DOHH2 (cell line): ENCODE data around the gene FBXW5.

Experiments
- H3F3A ChIP-seq: fragments of 200-600 bp; sonication (generic), shearing (Covaris generic); 2 replicates; pipeline ENCODE4 v1.6.0; 2016; ENCODE audit warnings: antibody characterized with exemption, mild to moderate bottlenecking; ENCODE audit not compliant: control insufficient read depth, insufficient read depth
- H3K27ac ChIP-seq: fragments of 200-600 bp; sonication (generic); 2 replicates; pipeline ENCODE4 v1.5.1; 2014; ENCODE audit warnings: low read depth, mild to moderate bottlenecking, low read length, moderate library complexity
- H3K27me3 ChIP-seq: fragments of 200-600 bp; sonication (generic); 2 replicates; pipeline ENCODE4 v1.6.1; 2014; ENCODE audit warnings: mild to moderate bottlenecking, low read length, mixed read lengths; ENCODE audit not compliant: control insufficient read depth
- H3K36me3 ChIP-seq: fragments of 200-600 bp; sonication (generic); 2 replicates; pipeline ENCODE4 v1.6.1; 2014; ENCODE audit warnings: mild to moderate bottlenecking, low read length, moderate library complexity, mixed read lengths; ENCODE audit not compliant: control insufficient read depth
- H3K4me1 ChIP-seq: fragments of 200-600 bp; sonication (generic); 2 replicates; pipeline ENCODE4 v1.6.1; 2014; ENCODE audit warnings: mild to moderate bottlenecking, low read length, mixed read lengths; ENCODE audit not compliant: control insufficient read depth
- H3K4me2 ChIP-seq: fragments of 200-600 bp; sonication (generic); 2 replicates; pipeline ENCODE4 v1.6.0; 2014; ENCODE audit warnings: mild to moderate bottlenecking, low read length, moderate library complexity
- H3K4me3 ChIP-seq: fragments of 200-600 bp; sonication (generic); 2 replicates; pipeline ENCODE4 v1.5.1; 2014; ENCODE audit warnings: mild to moderate bottlenecking, low read length, mixed read lengths
- H3K79me2 ChIP-seq: fragments of 200-600 bp; sonication (generic); 2 replicates; pipeline ENCODE4 v1.6.1; 2014; ENCODE audit warnings: mild to moderate bottlenecking, low read length, mixed read lengths; ENCODE audit not compliant: control insufficient read depth
- H3K9me2 ChIP-seq: fragments of 200-600 bp; sonication (generic); replicated peaks from 2 replicates; pipeline ENCODE4 v1.6.1; 2014; ENCODE audit warnings: mild to moderate bottlenecking, low read length, mixed read lengths; ENCODE audit not compliant: control insufficient read depth
- H3K9me3 ChIP-seq: fragments of 200-600 bp; sonication (generic); 2 replicates; pipeline ENCODE4 v1.6.1; 2014; ENCODE audit warnings: antibody characterized with exemption, low read length, mixed read lengths; ENCODE audit not compliant: control insufficient read depth, insufficient read depth
- H4K20me1 ChIP-seq: fragments of 200-600 bp; sonication (generic); 2 replicates; pipeline ENCODE4 v1.6.0; 2014; ENCODE audit warnings: low read depth, mild to moderate bottlenecking, antibody characterized with exemption, low read length, moderate library complexity; ENCODE audit not compliant: control insufficient read depth, insufficient read depth
- EZH2phosphoT487 ChIP-seq: fragments of 200-600 bp; sonication (generic); IDR thresholded peaks from 2 replicates; pipeline ENCODE4 v1.6.1; 2017; ENCODE audit warnings: borderline replicate concordance, mild to moderate bottlenecking, antibody characterized with exemption, low read length, moderate library complexity, mixed read lengths
- TF ChIP-seq, protein P1 (sequence below): fragments of 200-600 bp; sonication (generic); IDR thresholded peaks from one replicate; pipeline ENCODE4 v1.5.1; 2014; ENCODE audit warnings: antibody characterized with exemption, mild to moderate bottlenecking, low read depth, low read length; ENCODE audit not compliant: poor library complexity, severe bottlenecking

FBXW5 gene

GRCh38 chr9:136906266-136906665 lies 38.3 kb downstream of the FBXW5 start:
- Histone ChIP-seq H3K36me3 (peaks cover 78% of the 10 kb centered on the region), H3K79me2 (peaks cover 24% of the 10 kb centered on the region), H3K9me3 (no peaks in the 10 kb centered on the region), H3K9me2 (no peaks in the 10 kb centered on the region), H3K4me3 (no peak overlapping the region), H4K20me1 (no peaks in the 10 kb centered on the region), H3K27me3 (no peaks in the 10 kb centered on the region), H3K4me1 (no peaks in the 10 kb centered on the region), H3K27ac (no peak overlapping the region), H3F3A (no peaks in the 10 kb centered on the region), H3K4me2 (no peak overlapping the region)
- TF ChIP-seq, protein P1, sequence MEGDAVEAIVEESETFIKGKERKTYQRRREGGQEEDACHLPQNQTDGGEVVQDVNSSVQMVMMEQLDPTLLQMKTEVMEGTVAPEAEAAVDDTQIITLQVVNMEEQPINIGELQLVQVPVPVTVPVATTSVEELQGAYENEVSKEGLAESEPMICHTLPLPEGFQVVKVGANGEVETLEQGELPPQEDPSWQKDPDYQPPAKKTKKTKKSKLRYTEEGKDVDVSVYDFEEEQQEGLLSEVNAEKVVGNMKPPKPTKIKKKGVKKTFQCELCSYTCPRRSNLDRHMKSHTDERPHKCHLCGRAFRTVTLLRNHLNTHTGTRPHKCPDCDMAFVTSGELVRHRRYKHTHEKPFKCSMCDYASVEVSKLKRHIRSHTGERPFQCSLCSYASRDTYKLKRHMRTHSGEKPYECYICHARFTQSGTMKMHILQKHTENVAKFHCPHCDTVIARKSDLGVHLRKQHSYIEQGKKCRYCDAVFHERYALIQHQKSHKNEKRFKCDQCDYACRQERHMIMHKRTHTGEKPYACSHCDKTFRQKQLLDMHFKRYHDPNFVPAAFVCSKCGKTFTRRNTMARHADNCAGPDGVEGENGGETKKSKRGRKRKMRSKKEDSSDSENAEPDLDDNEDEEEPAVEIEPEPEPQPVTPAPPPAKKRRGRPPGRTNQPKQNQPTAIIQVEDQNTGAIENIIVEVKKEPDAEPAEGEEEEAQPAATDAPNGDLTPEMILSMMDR, result no peak
- TF ChIP-seq EZH2phosphoT487, result no peak

- Histone ChIP-seq H3K9me2 (no peaks in the 10 kb centered on the region), H3K79me2 (peaks cover 37% of the 10 kb centered on the region), H3K4me2 (no peak overlapping the region), H3K27ac (no peak overlapping the region), H3F3A (no peaks in the 10 kb centered on the region), H3K4me1 (no peaks in the 10 kb centered on the region), H3K4me3 (no peak overlapping the region), H3K36me3 (peaks cover 85% of the 10 kb centered on the region), H3K9me3 (no peaks in the 10 kb centered on the region), H3K27me3 (no peaks in the 10 kb centered on the region), H4K20me1 (no peaks in the 10 kb centered on the region)
- TF ChIP-seq EZH2phosphoT487, result no peak
- TF ChIP-seq, protein P1, result no peak
Measured at GRCh38 chr9:136903041-136903554, 41.4 kb downstream of the FBXW5 start.

GRCh38 chr9:136902259-136902821 lies 42.2 kb downstream of the FBXW5 start:
- H3K27ac ChIP-seq, result no peak overlapping the region
- peaks cover 40% of the 10 kb centered on the region for H3K79me2 ChIP-seq
- no peaks in the 10 kb centered on the region for H4K20me1 ChIP-seq
- no peak overlapping the region for H3K4me2 ChIP-seq
- H3K36me3 ChIP-seq, result peaks cover 78% of the 10 kb centered on the region
- H3K4me3 ChIP-seq, result no peak overlapping the region
- H3K9me3 ChIP-seq, result no peaks in the 10 kb centered on the region
- no peaks in the 10 kb centered on the region for H3F3A ChIP-seq
- H3K27me3 ChIP-seq, result no peaks in the 10 kb centered on the region
- no peaks in the 10 kb centered on the region for H3K4me1 ChIP-seq
- TF ChIP-seq, protein P1, result no peak
- TF ChIP-seq EZH2phosphoT487, result no peak
- H3K9me2 ChIP-seq, result no peaks in the 10 kb centered on the region
